HL-60 (cell line): ENCODE data around the gene MRPL17.
"Not testable (repeated sequence)": the region's sequence is repeated elsewhere in the genome, so short reads cannot be mapped to it uniquely, and the experiment has no call there.

Source experiments
- DNase-seq, 2 experiments: peaks; one replicate each; pipeline ENCODE4 v3.0.0-alpha.2; 2010 to 2020; ENCODE audit warnings: low read depth in 1 of 2, low spot score in 1 of 2
- H3K27ac ChIP-seq: fragments of 250-450 bp; sonication (Bioruptor Pico); replicated peaks from 2 replicates; pipeline ENCODE4 v1.5.1; 2020; ENCODE audit warnings: mild to moderate bottlenecking, moderate library complexity
- H3K27me3 ChIP-seq: fragments of 250-450 bp; sonication (Bioruptor Pico); 2 replicates; pipeline ENCODE4 v1.5.1; 2021; ENCODE audit warnings: mild to moderate bottlenecking, moderate library complexity; ENCODE audit not compliant: insufficient read depth, poor library complexity, severe bottlenecking
- H3K4me3 ChIP-seq: replicated peaks from 2 replicates; pipeline ENCODE4 v1.5.1; 2011; ENCODE audit warnings: mild to moderate bottlenecking, control low read depth, low read length; ENCODE audit not compliant: insufficient read depth
- GABPA ChIP-seq: IDR thresholded peaks from 2 replicates; pipeline ENCODE4 v1.6.1; 2012; ENCODE audit warnings: low read depth
- POLR2AphosphoS5 ChIP-seq: IDR thresholded peaks from 2 replicates; pipeline ENCODE4 v1.6.1; 2012; ENCODE audit warnings: low read depth
- REST ChIP-seq: IDR thresholded peaks from 2 replicates; pipeline ENCODE4 v1.6.1; 2012; ENCODE audit warnings: low read depth; ENCODE audit not compliant: insufficient replicate concordance
- SPI1 ChIP-seq: IDR thresholded peaks from 2 replicates; pipeline ENCODE4 v1.6.1; 2012; ENCODE audit warnings: low read depth, mild to moderate bottlenecking, borderline replicate concordance
- TF ChIP-seq, protein P1 (sequence below): IDR thresholded peaks from one replicate; pipeline ENCODE4 v1.5.1; 2011; ENCODE audit warnings: low read length, control low read depth, inconsistent platforms; ENCODE audit not compliant: insufficient read depth

MRPL17 gene

DNA sequence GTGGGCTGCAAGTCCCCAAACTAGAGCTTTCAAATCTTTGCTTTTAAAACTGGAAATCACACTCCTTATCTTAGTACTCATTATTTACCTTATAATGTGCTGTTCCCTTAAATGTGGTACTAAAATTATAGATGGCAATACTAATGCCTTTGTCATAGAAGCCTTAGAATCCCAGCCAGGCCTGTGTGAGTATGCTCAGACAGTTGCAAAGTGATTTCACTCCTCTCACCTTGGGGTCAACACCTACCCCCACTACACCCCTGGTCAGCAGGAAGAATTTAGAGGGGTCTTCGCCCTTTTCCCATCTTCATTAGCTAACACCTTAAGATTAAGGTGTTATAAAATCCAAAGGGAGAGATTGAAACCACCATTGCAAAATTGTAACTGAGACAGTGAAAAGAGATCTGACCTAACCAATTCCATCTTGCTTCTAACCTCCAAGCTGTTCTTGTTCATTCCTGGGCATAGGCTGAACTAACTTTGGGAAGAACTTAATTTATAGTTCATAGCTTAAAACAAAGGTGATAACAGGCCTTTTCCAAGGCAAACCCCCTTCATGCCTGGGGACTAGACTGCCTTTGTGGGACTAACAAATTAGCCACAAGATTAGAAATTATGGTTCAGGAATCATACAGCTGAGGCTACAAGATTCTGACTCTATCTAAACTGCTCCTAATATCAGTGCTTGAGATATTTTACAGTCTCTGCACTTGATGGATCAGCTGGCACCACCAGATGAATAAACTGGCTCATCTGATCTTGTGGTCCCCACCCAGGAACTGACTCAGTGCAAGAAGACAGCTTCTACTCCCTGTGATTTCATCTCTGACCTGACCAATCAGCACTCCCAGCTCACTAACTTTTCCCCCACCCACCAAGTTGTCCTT lies 10.4 kb upstream of the MRPL17 start:
- Histone ChIP-seq H3K4me3 (no peak overlapping the region), H3K27me3 (no peaks in the 10 kb centered on the region), H3K27ac (no peak overlapping the region)
- TF ChIP-seq, protein P1, sequence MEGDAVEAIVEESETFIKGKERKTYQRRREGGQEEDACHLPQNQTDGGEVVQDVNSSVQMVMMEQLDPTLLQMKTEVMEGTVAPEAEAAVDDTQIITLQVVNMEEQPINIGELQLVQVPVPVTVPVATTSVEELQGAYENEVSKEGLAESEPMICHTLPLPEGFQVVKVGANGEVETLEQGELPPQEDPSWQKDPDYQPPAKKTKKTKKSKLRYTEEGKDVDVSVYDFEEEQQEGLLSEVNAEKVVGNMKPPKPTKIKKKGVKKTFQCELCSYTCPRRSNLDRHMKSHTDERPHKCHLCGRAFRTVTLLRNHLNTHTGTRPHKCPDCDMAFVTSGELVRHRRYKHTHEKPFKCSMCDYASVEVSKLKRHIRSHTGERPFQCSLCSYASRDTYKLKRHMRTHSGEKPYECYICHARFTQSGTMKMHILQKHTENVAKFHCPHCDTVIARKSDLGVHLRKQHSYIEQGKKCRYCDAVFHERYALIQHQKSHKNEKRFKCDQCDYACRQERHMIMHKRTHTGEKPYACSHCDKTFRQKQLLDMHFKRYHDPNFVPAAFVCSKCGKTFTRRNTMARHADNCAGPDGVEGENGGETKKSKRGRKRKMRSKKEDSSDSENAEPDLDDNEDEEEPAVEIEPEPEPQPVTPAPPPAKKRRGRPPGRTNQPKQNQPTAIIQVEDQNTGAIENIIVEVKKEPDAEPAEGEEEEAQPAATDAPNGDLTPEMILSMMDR, result no peak
- TF ChIP-seq SPI1, result no peak
- TF ChIP-seq POLR2AphosphoS5, result no peak
- TF ChIP-seq REST, result no peak
- TF ChIP-seq GABPA, result no peak
- DNase-seq, result no peak

DNA sequence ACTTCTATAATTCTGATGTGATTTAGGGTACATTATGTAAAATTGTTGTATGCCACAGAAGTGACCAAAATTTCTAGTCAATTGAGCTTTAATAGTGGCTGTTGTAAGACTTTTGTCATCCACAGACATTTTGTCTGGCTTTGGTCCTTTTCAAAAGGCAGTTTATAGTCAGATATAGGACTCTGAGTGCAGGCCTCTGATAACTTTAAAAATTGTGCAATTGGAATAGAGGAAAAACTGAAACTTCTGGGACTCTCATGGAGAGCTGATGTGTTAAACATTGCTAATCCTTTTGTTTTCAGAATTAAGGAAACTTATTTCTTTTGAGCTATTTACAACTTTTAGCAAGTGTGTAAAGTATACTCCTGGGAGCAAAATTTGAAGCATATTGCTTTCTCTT lies 9.0 kb upstream of the MRPL17 start:
- Histone ChIP-seq H3K4me3 (no peak overlapping the region), H3K27ac (no peak overlapping the region), H3K27me3 (no peaks in the 10 kb centered on the region)
- no peak for TF ChIP-seq REST
- TF ChIP-seq GABPA, result no peak
- no peak for TF ChIP-seq SPI1
- no peak for TF ChIP-seq POLR2AphosphoS5
- TF ChIP-seq, protein P1, result no peak
- no peak for DNase-seq

GRCh38 chr11:6690431-6691132 lies 7.4 kb upstream of the MRPL17 start:
- DNase-seq, H3K27ac ChIP-seq, H3K27me3 ChIP-seq, H3K4me3 ChIP-seq: not testable (repeated sequence)

DNA sequence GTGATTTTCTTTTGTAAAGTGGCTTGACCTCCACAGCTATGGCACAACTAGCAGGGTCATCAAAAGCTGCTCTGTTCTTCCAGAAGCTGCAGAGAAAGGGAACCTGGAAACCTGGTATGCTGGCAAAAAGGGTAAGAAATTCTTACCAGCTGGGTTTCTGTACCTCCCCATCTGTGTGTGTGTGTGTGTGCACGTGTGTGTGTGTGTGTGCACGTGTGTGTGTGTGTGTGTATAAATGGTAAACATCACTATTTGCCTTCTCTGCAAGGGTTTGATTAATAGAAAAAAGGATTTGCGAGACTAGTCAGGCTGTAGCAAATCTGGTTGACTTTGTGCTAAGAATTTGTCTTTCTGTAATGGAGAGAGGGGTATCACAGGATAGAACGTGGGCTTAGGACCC lies 4.7 kb upstream of the MRPL17 start:
- Histone ChIP-seq H3K27me3 (no peaks in the 10 kb centered on the region), H3K27ac (no peak overlapping the region), H3K4me3 (no peak overlapping the region)
- DNase-seq, result no peak
- TF ChIP-seq REST (no peak), GABPA (no peak), POLR2AphosphoS5 (no peak), SPI1 (no peak)
- TF ChIP-seq, protein P1, result no peak
